HK-2 (cell line): ENCODE results near the gene RIPPLY3.

ENCODE experiments used
- DNase-seq: peaks from one replicate; pipeline ENCODE4 v3.0.0-alpha.2; 2018; ENCODE audit not compliant: unreplicated experiment

The RIPPLY3 gene

DNA sequence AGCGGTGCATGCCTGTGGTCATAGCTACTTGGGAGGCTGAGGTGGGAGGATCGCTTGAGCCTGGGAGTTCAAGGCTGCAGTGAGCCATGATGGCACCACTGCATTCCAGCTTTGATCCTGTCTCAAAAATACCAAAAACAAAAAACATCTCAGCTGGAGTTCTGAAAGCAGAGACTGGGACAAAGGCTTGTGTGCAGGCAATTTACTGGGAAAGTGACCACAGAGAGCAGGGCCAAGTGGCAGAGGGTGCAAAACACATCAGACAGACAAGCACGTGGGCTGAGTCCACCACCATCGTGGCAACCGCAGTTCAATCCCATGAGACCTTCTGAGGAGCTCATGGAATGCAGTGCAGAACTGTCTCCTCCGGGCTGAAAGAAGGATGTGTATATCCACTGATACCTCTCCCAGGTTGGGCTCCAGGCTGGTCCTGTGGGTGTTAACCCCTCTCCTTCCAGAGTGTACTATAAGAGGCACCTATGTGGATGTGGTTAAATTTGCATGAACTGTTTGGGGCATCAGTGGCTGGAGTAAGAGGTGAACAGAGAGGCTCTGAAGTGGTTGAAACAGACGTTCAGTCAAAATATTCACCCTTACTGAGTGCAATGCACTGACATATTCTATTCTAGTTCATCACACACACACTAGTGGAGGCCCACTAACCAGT lies 55.6 kb downstream of the RIPPLY3 start:
- DNase-seq, result no peak

DNA sequence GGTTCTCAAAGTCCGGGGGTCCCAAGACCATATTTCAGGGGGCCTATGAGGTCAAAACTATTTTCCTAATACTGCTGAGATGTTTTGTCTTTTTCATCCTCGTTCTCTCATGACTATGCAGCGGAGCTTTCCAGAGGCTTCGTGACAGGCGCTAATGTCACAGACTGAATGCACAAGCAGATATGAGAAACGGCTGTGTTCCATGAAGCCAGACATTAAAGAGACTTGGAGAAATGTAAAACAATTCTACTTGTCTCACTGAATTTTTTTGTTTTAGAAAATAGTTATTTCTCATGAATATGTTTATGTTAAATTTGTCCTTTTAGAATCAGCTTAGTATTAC lies 56.1 kb downstream of the RIPPLY3 start:
- DNase-seq, result no peak

DNA sequence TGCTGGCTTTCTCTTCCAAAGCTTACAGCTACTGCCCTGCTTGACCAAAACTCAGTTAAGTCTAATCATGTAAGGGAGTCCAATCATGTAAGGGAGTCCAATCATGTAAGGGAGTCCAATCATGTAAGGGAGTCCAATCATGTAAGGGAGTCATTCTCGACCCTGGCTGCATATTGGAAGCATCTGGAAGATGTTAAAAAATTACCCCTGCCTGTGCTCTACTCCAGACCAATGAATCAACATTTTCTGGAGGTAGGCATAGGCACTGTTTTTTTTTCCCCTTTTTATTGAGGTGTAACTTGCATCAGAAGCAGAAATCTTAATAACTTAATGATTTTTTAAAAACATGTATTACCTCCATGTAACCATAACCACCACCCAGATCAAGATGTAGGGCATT lies 56.9 kb downstream of the RIPPLY3 start:
- DNase-seq, result no peak

DNA sequence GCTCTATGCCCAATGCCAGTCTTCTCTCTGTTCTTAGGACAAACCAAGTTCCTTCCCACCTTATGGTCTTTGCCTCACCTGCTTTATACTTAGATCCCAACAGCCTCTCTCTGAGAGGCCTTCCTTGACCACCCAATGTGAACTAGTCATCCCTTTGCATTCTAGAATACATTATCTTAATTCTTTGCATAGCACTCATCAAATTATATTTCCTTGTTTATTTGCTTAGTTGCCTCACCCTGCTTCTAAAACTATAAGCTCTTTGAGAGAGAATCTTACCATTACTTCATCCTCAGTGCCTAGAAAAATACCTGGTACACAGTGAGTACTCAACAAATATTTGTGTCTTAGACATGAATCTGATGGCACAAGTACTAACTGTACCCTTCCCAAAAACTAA lies 58.3 kb downstream of the RIPPLY3 start:
- DNase-seq, result no peak

DNA sequence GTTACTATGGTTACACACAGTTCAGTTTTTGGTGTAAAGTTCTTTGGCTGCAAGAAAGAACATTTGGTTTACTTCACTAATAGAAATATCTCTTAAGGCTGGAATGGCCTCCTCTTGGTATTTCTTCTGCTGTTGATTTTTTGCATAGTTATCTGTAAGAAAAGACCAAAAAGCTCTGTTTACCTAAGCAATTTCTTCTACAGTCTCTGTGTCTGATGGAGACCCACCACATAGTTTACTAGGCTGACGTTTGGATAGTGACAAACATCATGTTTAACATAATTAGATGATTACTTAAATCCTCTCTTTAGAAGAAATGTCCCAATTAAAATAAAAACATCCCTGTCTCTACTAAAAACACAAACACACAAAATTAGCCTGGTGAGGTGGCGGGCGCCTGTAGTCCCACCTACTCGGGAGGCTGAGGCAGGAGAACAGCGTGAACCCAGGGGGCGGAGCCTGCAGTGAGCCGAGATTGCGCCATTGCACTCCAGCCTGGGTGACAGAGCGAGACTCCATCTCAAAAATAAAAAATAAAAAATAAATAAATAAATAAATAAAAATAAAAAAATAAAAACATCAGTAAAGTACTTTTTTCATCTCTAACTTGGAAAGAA lies 59.2 kb downstream of the RIPPLY3 start:
- no peak for DNase-seq
